K562 (cell line): ENCODE results near the gene HAGHL. TPM values are rescaled to one million over a fixed set of nuclear protein-coding genes. Genes with fewer than 3 reads are reported as not detected.

Experiments
- CAMTA2 ChIP-seq: fragments of 250-450 bp; sonication (Bioruptor Pico); conservative IDR thresholded peaks from 2 replicates; pipeline ENCODE4 v1.5.1; 2022
- CC2D1A ChIP-seq: fragments of 450-650 bp; IDR thresholded peaks from 2 replicates; pipeline ENCODE4 v1.6.1; 2017; ENCODE audit warnings: mild to moderate bottlenecking
- CLOCK ChIP-seq: fragments of 250-450 bp; sonication (Bioruptor Pico); IDR thresholded peaks from 2 replicates; pipeline ENCODE4 v1.4.0; 2020; ENCODE audit warnings: mild to moderate bottlenecking, moderate library complexity, borderline replicate concordance
- CREBBP ChIP-seq: IDR thresholded peaks from one replicate; pipeline ENCODE4 v1.6.1; 2012; ENCODE audit warnings: low read depth, mild to moderate bottlenecking, control low read depth, inconsistent platforms, low read length
- GABPB1 ChIP-seq: sonication (generic); formaldehyde crosslinking; IDR thresholded peaks from 2 replicates; pipeline ENCODE4 v1.8.0; 2022; ENCODE audit warnings: mild to moderate bottlenecking, missing genetic modification reagents
- HMGXB4 ChIP-seq: sonication (generic); formaldehyde crosslinking; IDR thresholded peaks from 2 replicates; pipeline ENCODE4 v1.8.1; 2023; ENCODE audit warnings: mild to moderate bottlenecking, missing genetic modification reagents
- JUNB ChIP-seq: fragments of 450-650 bp; formaldehyde crosslinking; conservative IDR thresholded peaks from 2 replicates; pipeline ENCODE4 v1.4.0; 2020; ENCODE audit warnings: mild to moderate bottlenecking
- KLF16 ChIP-seq: IDR thresholded peaks from 2 replicates; pipeline ENCODE4 v1.6.1; 2016; ENCODE audit warnings: antibody characterized with exemption
- NFIX ChIP-seq: fragments of 250-450 bp; sonication (Bioruptor Pico); IDR thresholded peaks from 2 replicates; pipeline ENCODE4 v1.4.0; 2020; ENCODE audit warnings: low read depth, mild to moderate bottlenecking, moderate library complexity
- PCBP2 ChIP-seq: fragments of 200-400 bp; formaldehyde crosslinking; IDR thresholded peaks from 2 replicates; pipeline ENCODE4 v1.6.1; 2018; ENCODE audit warnings: low read length, low read depth, mild to moderate bottlenecking, moderate library complexity; ENCODE audit not compliant: poor library complexity, severe bottlenecking
- SIN3A ChIP-seq, 2 experiments: fragments of 150-350 bp in 1 of 2; IDR thresholded peaks; 2 replicates each; pipeline ENCODE4 v1.6.1; 2011 to 2016; ENCODE audit warnings: borderline replicate concordance in 2 of 2, low read depth in 2 of 2, low read length in 2 of 2, mild to moderate bottlenecking in 2 of 2, moderate library complexity in 2 of 2; ENCODE audit not compliant: control insufficient read depth in 1 of 2
- TSC22D4 ChIP-seq: fragments of 450-650 bp; IDR thresholded peaks from 2 replicates; pipeline ENCODE4 v1.6.1; 2016; ENCODE audit warnings: missing genetic modification characterization, missing biosample characterization, control low read depth
- UBTF ChIP-seq, 2 experiments: IDR thresholded peaks; 2 replicates each; pipeline ENCODE4 v1.6.1; 2012; ENCODE audit warnings: improper control_type of control experiment in 2 of 2, low read depth in 2 of 2, low read length in 2 of 2, borderline replicate concordance in 1 of 2
- YY1 ChIP-seq, 3 experiments: IDR thresholded peaks; 2 replicates each; pipeline ENCODE4 v1.6.1; 2011; ENCODE audit warnings: low read length in 2 of 3, mild to moderate bottlenecking in 2 of 3, moderate library complexity in 2 of 3, borderline replicate concordance in 1 of 3, control low read depth in 1 of 3, low read depth in 1 of 3; ENCODE audit not compliant: insufficient read depth in 3 of 3, insufficient replicate concordance in 2 of 3, control insufficient read depth in 1 of 3, insufficient read length in 1 of 3; ENCODE audit errors: extremely low read depth in 1 of 3
- ZNF253 ChIP-seq: fragments of 250-450 bp; sonication (Bioruptor Pico); conservative IDR thresholded peaks from 2 replicates; pipeline ENCODE4 v1.6.1; 2021; ENCODE audit warnings: mild to moderate bottlenecking
- ZNF584 ChIP-seq: fragments of 200-800 bp; sonication (Bioruptor generic); IDR thresholded peaks from 2 replicates; pipeline ENCODE4 v1.6.1; 2016; ENCODE audit warnings: low read depth, mild to moderate bottlenecking, missing genetic modification characterization, missing compliant biosample characterization
- polyA plus RNA-seq, 8 experiments: library from polyadenylated mRNA; depleted of rRNA in 4 of 8; stranded (reverse) in 5 of 8; unstranded in 3 of 8; fragments of >200 nt; fragmentation: Nextera tagmentation in 2 of 8; fragmentation: Illumina TruSeq in 1 of 8; extraction: Ambion mirVana in 2 of 8; extraction: Trizol in 1 of 8; gene quantifications; 2 replicates each; pipeline versions ENCODE4 v1.2.1 to v1.2.3, GENCODE V29; 2011 to 2014; ENCODE audit warnings: inconsistent platforms in 1 of 8, missing spikeins in 1 of 8
- total RNA-seq, 7 experiments: library from RNA; depleted of rRNA in 6 of 7; stranded (reverse); fragments of >200 nt in 6 of 7; fragmentation: Illumina TruSeq in 2 of 7; extraction: Trizol in 2 of 7; gene quantifications; 2 replicates each; pipeline versions ENCODE4 v1.2.1 to v1.2.3, GENCODE V29; 2011 to 2021; ENCODE audit warnings: low replicate concordance in 1 of 7

HAGHL gene
- total and polyA plus RNA-seq, 9 of the 15 experiments (the other 6 are each of a cell fraction or from before 2014, with no cell fraction given), result 0.31 to 83.4 (median 20.7) TPM

GRCh38 chr16:711548-712320 lies 15.2 kb upstream of the HAGHL start (continued):
- no peak for TF ChIP-seq CLOCK
- TF ChIP-seq CAMTA2 (CRISPR knock-in tag), result no peak
- no peak for TF ChIP-seq ZNF253 (CRISPR knock-in tag)
- 0 out of 2 replicates have a peak, but pooled peaks have one; percentile 23 for TF ChIP-seq CC2D1A
- TF ChIP-seq CREBBP, result no peak
- no peak for TF ChIP-seq SIN3A (IDR thresholded peaks at IDR 0.05; ENCODE audit: borderline replicate concordance in 2 of 2, control insufficient read depth in 1 of 2, low read depth in 2 of 2, low read length in 2 of 2)
- TF ChIP-seq NFIX (CRISPR knock-in tag), result no peak
- no peak for TF ChIP-seq TSC22D4 (tag)
- TF ChIP-seq KLF16, result 0 out of 2 replicates have a peak, but pooled peaks have one; percentile 13
- TF ChIP-seq JUNB (CRISPR knock-in tag), result no peak
- TF ChIP-seq UBTF (IDR thresholded peaks at IDR 0.05; ENCODE audit: borderline replicate concordance in 1 of 2, low read depth in 2 of 2, low read length in 2 of 2), result peak in 1 of 2 experiments; percentile 48; a peak in 1 of 4 replicates
- no peak for TF ChIP-seq YY1 (IDR thresholded peaks at IDR 0.05; ENCODE audit: borderline replicate concordance in 1 of 3, control insufficient read depth in 1 of 3, extremely low read depth in 1 of 3, insufficient read depth in 3 of 3, insufficient read length in 1 of 3, insufficient replicate concordance in 2 of 3, low read depth in 1 of 3, low read length in 2 of 3)
- no peak for TF ChIP-seq ZNF584 (CRISPR knock-in tag)
- 0 out of 2 replicates have a peak, but pooled peaks have one; percentile 39 for TF ChIP-seq HMGXB4 (CRISPR knock-in tag)
- peak; percentile 43; the same call in 1 of the 2 replicates for TF ChIP-seq GABPB1 (CRISPR knock-in tag)
- TF ChIP-seq PCBP2, result no peak
